GM12878 (cell line): ENCODE results near the gene TBATA. TPM values are rescaled to one million over a fixed set of nuclear protein-coding genes. Genes with fewer than 3 reads are reported as not detected.

Experiments used
- ATAC-seq: fragments of 200-7000 bp; cut with Tn5 transposase; 3 replicates; pipeline ENCODE4 v1.9.1; 2020; ENCODE audit warnings: mild to moderate bottlenecking, moderate library complexity
- BruUV-seq: library from RNA; stranded (reverse); fragments of 400-500 nt; replicated peaks from 2 replicates; lab custom pipeline; 2021; lab: Mats Ljungman, UMichigan
- CTCF ChIA-PET: fragments of 300-600 bp; sonication (Branson Sonifier 250); formaldehyde crosslinking; extraction: SDS; loops from one replicate; lab custom pipeline; 2021; ENCODE audit warnings: inconsistent platforms; lab: Yijun Ruan, JAX
- POLR2A ChIA-PET: fragments of 350-600 bp; formaldehyde crosslinking; extraction: SDS; loops from one replicate; lab custom pipeline; 2021; ENCODE audit warnings: inconsistent platforms; lab: Charles Lee
- RAD21 ChIA-PET: fragments of 300-600 bp; sonication (Branson Sonifier 250); formaldehyde crosslinking; loops from one replicate; lab custom pipeline; 2023; ENCODE audit warnings: antibody characterized with exemption; ENCODE audit not compliant: unreplicated experiment; lab: Charles Lee
- SMC1A ChIA-PET: fragments of 300-600 bp; sonication (Branson Sonifier 250); formaldehyde crosslinking; loops from one replicate; lab custom pipeline; 2023; ENCODE audit not compliant: unreplicated experiment, uncharacterized antibody; lab: Charles Lee
- DNase-seq: peaks from one replicate; pipeline ENCODE4 v3.0.0-alpha.2; 2011; ENCODE audit warnings: low read depth, low spot score
- FAIRE-seq: peaks from 3 replicates; lab custom pipeline; 2011; peaks lifted over from hg19 to GRCh38; lab: Jason Lieb, UNC
- H2AFZ ChIP-seq: 2 replicates; pipeline ENCODE4 v1.6.0; 2011; ENCODE audit warnings: low read depth, low read length, control low read depth; ENCODE audit not compliant: control insufficient read depth
- H3K27ac ChIP-seq: 2 replicates; pipeline ENCODE4 v1.5.1; 2011; ENCODE audit warnings: control low read depth; ENCODE audit not compliant: control insufficient read depth, insufficient read depth
- H3K27me3 ChIP-seq, 2 experiments: replicated peaks in 1 of 2; 2 replicates each; pipeline versions ENCODE4 v1.6.0 to v1.6.1; 2011; ENCODE audit warnings: low read length in 1 of 2; ENCODE audit not compliant: control insufficient read depth in 2 of 2, insufficient read depth in 2 of 2
- H3K36me3 ChIP-seq, 2 experiments: 2 replicates each; pipeline ENCODE4 v1.5.1; 2011; ENCODE audit warnings: low read length in 1 of 2; ENCODE audit not compliant: control insufficient read depth in 2 of 2, insufficient read depth in 2 of 2
- H3K4me1 ChIP-seq: 2 replicates; pipeline ENCODE4 v1.6.1; 2011; ENCODE audit warnings: mild to moderate bottlenecking, low read length, moderate library complexity, mixed read lengths; ENCODE audit not compliant: control insufficient read depth, insufficient read depth
- H3K4me2 ChIP-seq: 2 replicates; pipeline ENCODE4 v1.6.0; 2011; ENCODE audit warnings: control low read depth; ENCODE audit not compliant: control insufficient read depth, insufficient read depth
- H3K4me3 ChIP-seq: fragments of 200-600 bp; sonication (generic); 2 replicates; pipeline ENCODE4 v1.5.1; 2016
- H3K79me2 ChIP-seq: 2 replicates; pipeline ENCODE4 v1.6.0; 2011; ENCODE audit warnings: low read length; ENCODE audit not compliant: control insufficient read depth, insufficient read depth
- H3K9ac ChIP-seq: 2 replicates; pipeline ENCODE4 v1.8.0; 2011; ENCODE audit warnings: low read length, control low read depth, mixed read lengths; ENCODE audit not compliant: control insufficient read depth, insufficient read depth
- H3K9me3 ChIP-seq: replicated peaks from 3 replicates; pipeline ENCODE4 v1.5.1; 2011; ENCODE audit warnings: mild to moderate bottlenecking, low read length; ENCODE audit not compliant: control insufficient read depth, insufficient read depth
- H4K20me1 ChIP-seq: 2 replicates; pipeline ENCODE4 v1.6.0; 2011; ENCODE audit not compliant: control insufficient read depth, insufficient read depth
- BACH1 ChIP-seq: fragments of 450-650 bp; IDR thresholded peaks from 2 replicates; pipeline ENCODE4 v1.6.1; 2017; ENCODE audit warnings: mild to moderate bottlenecking, borderline replicate concordance
- IKZF1 ChIP-seq: fragments of 450-650 bp; conservative IDR thresholded peaks from 2 replicates; pipeline ENCODE4 v1.6.1; 2017; ENCODE audit warnings: antibody characterized with exemption, mild to moderate bottlenecking
- KAT2A ChIP-seq: conservative IDR thresholded peaks from 2 replicates; pipeline ENCODE4 v1.6.1; 2011; ENCODE audit warnings: low read depth, low read length; ENCODE audit not compliant: control insufficient read depth
- KDM1A ChIP-seq: fragments of 200-600 bp; sonication (generic); IDR thresholded peaks from 2 replicates; pipeline ENCODE4 v1.6.1; 2016; ENCODE audit warnings: borderline replicate concordance
- NR2C2 ChIP-seq: IDR thresholded peaks from 2 replicates; pipeline ENCODE4 v1.6.1; 2011; ENCODE audit warnings: borderline replicate concordance, low read depth; ENCODE audit not compliant: control insufficient read depth, insufficient read length
- RELA ChIP-seq: fragments of 450-650 bp; IDR thresholded peaks from 2 replicates; pipeline ENCODE4 v1.8.0; 2014; ENCODE audit warnings: borderline replicate concordance; ENCODE audit not compliant: partially characterized antibody
- RUNX3 ChIP-seq: IDR thresholded peaks from 2 replicates; pipeline ENCODE4 v1.6.1; 2012; ENCODE audit warnings: low read length, inconsistent platforms
- SIN3A ChIP-seq: IDR thresholded peaks from 2 replicates; pipeline ENCODE4 v1.6.1; 2012; ENCODE audit warnings: low read depth, low read length, improper control_type of control experiment
- SMC3 ChIP-seq: IDR thresholded peaks from 2 replicates; pipeline ENCODE4 v1.6.1; 2011; ENCODE audit warnings: low read length, improper control_type of control experiment, borderline replicate concordance
- SP1 ChIP-seq: IDR thresholded peaks from one replicate; pipeline ENCODE4 v1.6.1; 2011; ENCODE audit warnings: low read depth, low read length
- SPI1 ChIP-seq: IDR thresholded peaks from 2 replicates; pipeline ENCODE4 v1.6.1; 2011; ENCODE audit warnings: low read depth, mild to moderate bottlenecking, low read length, moderate library complexity, borderline replicate concordance; ENCODE audit not compliant: insufficient read depth
- ZSCAN29 ChIP-seq: fragments of 450-650 bp; IDR thresholded peaks from 2 replicates; pipeline ENCODE4 v1.6.1; 2017; ENCODE audit warnings: mild to moderate bottlenecking, moderate library complexity
- WGBS: methylation state at CpG from one replicate; pipeline ENCODE4 v1.1.6; 2016; ENCODE audit warnings: low lambda C conversion rate; ENCODE audit not compliant: insufficient replicate concordance, insufficient coverage; ENCODE audit errors: missing lambda C conversion rate; 5-methylcytosine and 5-hydroxymethylcytosine counted together
- in situ Hi-C: fragments of 300-500 bp; cut with MboI; formaldehyde crosslinking; loops from 9 replicates; pipeline ENCODE4 v1.14.3; 2018; ENCODE audit warnings: mixed read lengths
- intact Hi-C: fragments of 100-400 bp; cut with micrococcal nuclease; formaldehyde crosslinking; loops from one replicate; pipeline ENCODE4 v1.14.2; 2022; ENCODE audit not compliant: unreplicated experiment
- polyA plus RNA-seq, 11 experiments: library from polyadenylated mRNA; depleted of rRNA in 4 of 11; unstranded in 6 of 11; stranded (reverse) in 5 of 11; fragments of >200 nt; fragmentation: Nextera tagmentation in 4 of 11; fragmentation: Illumina TruSeq in 1 of 11; extraction: Ambion mirVana in 4 of 11; extraction: Trizol in 1 of 11; gene quantifications; 1 replicate in 1 of 11; 2 replicates in 10 of 11; pipeline versions ENCODE4 v1.2.1 to v1.2.3, GENCODE V29; 2011 to 2016; ENCODE audit warnings: inconsistent platforms in 2 of 11, missing spikeins in 2 of 11, low read depth in 1 of 11
- total RNA-seq, 4 experiments: library from RNA; depleted of rRNA in 3 of 4; stranded (reverse); fragments of >200 nt in 3 of 4; fragmentation: Illumina TruSeq in 1 of 4; extraction: Trizol in 1 of 4; gene quantifications; 2 replicates each; pipeline versions ENCODE4 v1.2.1 to v1.2.3, GENCODE V29; 2013 to 2021
- TF ChIP-seq, protein P1 (sequence below): fragments of 450-650 bp; IDR thresholded peaks from 2 replicates; pipeline ENCODE4 v1.6.1; 2017; ENCODE audit warnings: antibody characterized with exemption, mild to moderate bottlenecking, moderate library complexity

The TBATA gene
- total and polyA plus RNA-seq, 10 of the 15 experiments (the other 5 are each of a cell fraction or from before 2014, with no cell fraction given): not detected

GRCh38 chr10:70809726-70810125, 24.5 kb upstream of the TBATA start:
- Histone ChIP-seq H3K4me3 (no peak overlapping the region), H4K20me1 (no peaks in the 10 kb centered on the region; the same call in 1 of the 2 replicates), H3K4me1 (no peaks in the 10 kb centered on the region), H3K9me3 (no peaks in the 10 kb centered on the region), H3K4me2 (no peak overlapping the region), H2AFZ (no peak overlapping the region), H3K79me2 (no peaks in the 10 kb centered on the region), H3K36me3 (no peaks in the 10 kb centered on the region), H3K27me3 (no peaks in the 10 kb centered on the region), H3K27ac (no peak overlapping the region), H3K9ac (no peak overlapping the region)
- ChIA-PET RAD21 (no interaction called here), POLR2A (interaction anchor here (0.7 kb wide), 1 partner anchor 203 kb away, joined by 4 read pairs; no protein-coding TSS in a partner anchor), SMC1A (no interaction called here), CTCF (interaction anchor here (1.0 kb wide), 1 partner anchor 347 kb away, joined by 3 read pairs; no protein-coding TSS in a partner anchor)
- FAIRE-seq (no peak), ATAC-seq (no peak), DNase-seq (no peak)
- in situ Hi-C loops: loop anchor here (5.0 kb wide), 1 partner anchor 73 kb away; no protein-coding TSS in a partner anchor
- BruUV-seq: no TSS peak
- TF ChIP-seq BACH1 (no peak), KAT2A (no peak), IKZF1 (no peak), RUNX3 (no peak), KDM1A (no peak), SMC3 (no peak), SP1 (no peak), ZSCAN29 (no peak), SIN3A (no peak), SPI1 (no peak), NR2C2 (no peak), RELA (no peak)
- TF ChIP-seq, protein P1, sequence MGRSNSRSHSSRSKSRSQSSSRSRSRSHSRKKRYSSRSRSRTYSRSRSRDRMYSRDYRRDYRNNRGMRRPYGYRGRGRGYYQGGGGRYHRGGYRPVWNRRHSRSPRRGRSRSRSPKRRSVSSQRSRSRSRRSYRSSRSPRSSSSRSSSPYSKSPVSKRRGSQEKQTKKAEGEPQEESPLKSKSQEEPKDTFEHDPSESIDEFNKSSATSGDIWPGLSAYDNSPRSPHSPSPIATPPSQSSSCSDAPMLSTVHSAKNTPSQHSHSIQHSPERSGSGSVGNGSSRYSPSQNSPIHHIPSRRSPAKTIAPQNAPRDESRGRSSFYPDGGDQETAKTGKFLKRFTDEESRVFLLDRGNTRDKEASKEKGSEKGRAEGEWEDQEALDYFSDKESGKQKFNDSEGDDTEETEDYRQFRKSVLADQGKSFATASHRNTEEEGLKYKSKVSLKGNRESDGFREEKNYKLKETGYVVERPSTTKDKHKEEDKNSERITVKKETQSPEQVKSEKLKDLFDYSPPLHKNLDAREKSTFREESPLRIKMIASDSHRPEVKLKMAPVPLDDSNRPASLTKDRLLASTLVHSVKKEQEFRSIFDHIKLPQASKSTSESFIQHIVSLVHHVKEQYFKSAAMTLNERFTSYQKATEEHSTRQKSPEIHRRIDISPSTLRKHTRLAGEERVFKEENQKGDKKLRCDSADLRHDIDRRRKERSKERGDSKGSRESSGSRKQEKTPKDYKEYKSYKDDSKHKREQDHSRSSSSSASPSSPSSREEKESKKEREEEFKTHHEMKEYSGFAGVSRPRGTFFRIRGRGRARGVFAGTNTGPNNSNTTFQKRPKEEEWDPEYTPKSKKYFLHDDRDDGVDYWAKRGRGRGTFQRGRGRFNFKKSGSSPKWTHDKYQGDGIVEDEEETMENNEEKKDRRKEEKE: no peak
- intact Hi-C loops: no loop called here
- 0% methylated on average over 2 of the region's 2 CpGs for WGBS
